Astrocyte of the cerebellum (primary cell): ENCODE results near the gene ALG10.

Experiments used
- DNase-seq: peaks from one replicate; pipeline ENCODE4 v3.0.0-alpha.2; 2011; ENCODE audit warnings: low read depth
- H3K4me3 ChIP-seq: 2 replicates; pipeline ENCODE4 v1.5.1; 2011; ENCODE audit warnings: mild to moderate bottlenecking, low read depth, low read length, moderate library complexity
- CTCF ChIP-seq: IDR thresholded peaks from 2 replicates; pipeline ENCODE4 v1.5.1; 2012; ENCODE audit warnings: low read length, low read depth, moderate library complexity, mild to moderate bottlenecking; ENCODE audit errors: missing control alignments
- in situ Hi-C: cut with HindIII; loops from 2 replicates; pipeline ENCODE4 v1.10.0; 2017; ENCODE audit warnings: low sequenced_read_pairs

ALG10 gene

GRCh38 chr12:34048714-34049113 lies 26.4 kb downstream of the ALG10 start:
- in situ Hi-C loops, result no loop called here
- no peak for DNase-seq
- TF ChIP-seq CTCF, result no peak
- no peak overlapping the region for H3K4me3 ChIP-seq

GRCh38 chr12:34051486-34051885 lies 29.2 kb downstream of the ALG10 start:
- in situ Hi-C loops, result no loop called here
- TF ChIP-seq CTCF, result no peak
- DNase-seq, result no peak

DNA sequence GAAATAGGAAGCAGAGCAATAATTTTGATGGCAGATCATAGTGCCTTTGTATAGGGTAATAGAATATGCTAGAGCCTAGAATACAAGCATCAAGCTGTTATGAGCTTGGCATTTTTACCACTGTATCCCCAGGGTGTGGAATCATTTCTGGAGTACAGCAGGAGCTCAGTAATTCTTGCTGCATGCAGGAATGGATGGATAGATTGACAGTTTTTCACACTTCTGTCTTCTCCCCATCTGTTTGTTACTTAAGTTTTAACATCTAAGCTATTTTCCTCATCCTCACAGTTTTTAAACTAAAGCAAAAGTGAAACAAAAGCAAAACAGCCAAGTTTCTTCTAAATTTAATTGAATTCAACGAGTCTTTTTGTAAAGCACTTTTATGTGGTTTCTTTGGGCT lies 32.6 kb downstream of the ALG10 start:
- H3K4me3 ChIP-seq, result no peak overlapping the region
- no peak for TF ChIP-seq CTCF
- no peak for DNase-seq
- in situ Hi-C loops, result no loop called here

More at GRCh38 chr12:34051486-34051885, 29.2 kb downstream of the ALG10 start:
- no peak overlapping the region for H3K4me3 ChIP-seq
